GM21367 (cell line): ENCODE data around the gene POLR1C.
"Not testable (repeated sequence)": the region's sequence is repeated elsewhere in the genome, so short reads cannot be mapped to it uniquely, and the experiment has no call there.

Experiments
- ATAC-seq: cut with Tn5 transposase; IDR thresholded peaks from one replicate; pipeline ENCODE4 v1.9.1; 2021; ENCODE audit not compliant: unreplicated experiment

POLR1C gene

DNA sequence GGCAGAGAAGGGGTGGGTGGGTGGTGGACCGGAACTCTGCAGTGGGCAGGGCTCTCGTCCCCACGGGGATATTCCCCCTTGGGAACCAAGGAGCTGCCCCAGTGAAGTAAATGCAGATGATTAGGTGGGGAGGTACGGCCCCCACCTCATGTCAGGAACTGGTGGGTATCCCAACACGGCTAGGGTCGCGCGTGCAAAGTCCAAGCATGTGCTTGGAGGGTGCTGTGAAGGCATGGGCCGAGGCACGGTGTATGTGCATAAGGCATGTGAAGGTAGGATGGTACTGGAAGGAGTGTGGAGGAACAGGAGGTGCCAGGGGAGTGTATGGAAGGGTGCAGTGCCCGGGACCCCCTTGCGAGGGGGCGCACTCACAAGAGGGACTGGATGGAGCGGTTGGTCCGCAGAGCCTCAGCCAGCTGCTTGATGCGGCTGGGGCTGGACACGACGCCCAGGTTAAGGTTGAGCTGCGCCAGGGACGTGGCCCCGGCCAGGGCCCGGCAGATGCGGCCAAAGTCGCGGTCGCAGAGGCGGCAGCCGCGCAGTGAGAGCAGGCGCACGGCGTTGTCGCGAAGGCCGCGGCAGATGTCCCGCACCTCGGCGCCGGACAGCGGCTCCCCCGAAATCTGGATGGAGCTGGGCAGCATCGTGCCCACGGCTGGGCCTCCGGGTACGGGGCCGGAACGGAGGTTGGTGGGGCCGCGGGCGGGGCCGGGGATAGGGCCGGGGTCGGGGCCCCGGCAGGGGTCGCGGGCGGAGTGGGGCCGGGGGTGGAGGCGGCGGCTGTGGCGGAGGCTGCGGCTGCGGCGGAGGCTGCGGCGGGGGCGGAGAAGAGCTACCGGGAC is 7.5 kb upstream of the POLR1C start:
- ATAC-seq: no peak

DNA sequence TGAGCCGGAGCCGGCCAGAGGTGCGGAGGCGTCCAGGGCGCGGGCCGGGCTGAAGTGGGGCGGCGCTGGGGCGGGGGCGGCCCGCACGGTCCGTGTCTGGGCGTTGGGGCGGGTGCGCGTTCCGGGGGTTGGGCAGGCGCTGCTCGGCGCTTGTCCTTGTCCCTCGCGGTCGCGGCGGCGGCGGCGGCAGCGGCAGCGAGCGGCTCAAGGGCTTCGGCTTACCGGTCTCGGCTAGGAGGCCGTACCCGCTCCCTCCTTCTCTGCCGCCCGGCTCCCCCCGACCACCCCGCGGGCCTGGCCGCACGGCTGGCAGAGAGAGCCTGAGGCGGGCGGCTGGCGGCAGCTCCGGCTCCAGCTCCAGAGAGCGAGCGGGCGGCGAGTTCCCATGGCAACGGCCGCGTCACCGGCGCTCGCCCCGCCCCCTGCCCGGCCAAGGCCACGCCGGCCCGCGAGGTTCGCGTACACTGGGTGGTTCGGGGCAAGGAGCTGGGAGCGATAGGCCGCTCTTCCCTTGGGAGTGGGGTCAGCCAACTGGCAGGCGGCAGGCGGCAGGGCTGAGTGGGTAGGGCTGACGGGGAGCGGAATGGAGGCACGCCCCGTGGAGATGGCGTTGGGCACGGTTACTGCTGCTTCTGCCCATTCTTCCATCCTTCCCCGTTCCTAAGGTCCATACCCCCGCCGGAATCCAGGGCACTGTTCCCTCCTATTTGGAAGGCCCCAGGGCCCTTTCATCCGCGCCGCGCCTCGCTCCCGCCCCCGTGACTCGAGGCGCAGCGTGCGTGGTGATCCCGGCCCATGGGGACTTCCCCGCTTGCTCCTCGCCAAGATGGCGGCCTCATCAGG is 6.7 kb upstream of the POLR1C start, which contains the start of gene LRRC73:
LRRC73 (minus strand) TSS at position 363 of the 843 bp plus-strand sequence. CDS start 561 bp downstream, outside the sequence.
- peak; percentile 44 for ATAC-seq

DNA sequence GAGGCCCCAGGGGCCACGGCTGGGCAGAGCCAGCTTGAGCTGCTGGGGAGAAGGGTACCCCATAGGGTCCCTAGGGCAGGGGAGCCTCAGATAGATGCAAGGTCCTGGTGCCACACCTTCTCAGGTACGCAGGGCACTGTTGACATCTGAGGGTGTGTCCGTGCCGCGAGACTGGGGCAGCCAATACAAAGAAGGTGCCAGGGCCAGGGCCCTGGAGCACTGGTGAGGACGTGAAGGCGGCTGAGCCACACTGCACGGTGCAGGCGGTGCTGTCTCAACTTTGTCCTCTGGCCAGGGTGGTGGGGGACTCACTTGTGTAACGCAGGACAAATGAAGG is 6.1 kb upstream of the POLR1C start:
- ATAC-seq: no peak

DNA sequence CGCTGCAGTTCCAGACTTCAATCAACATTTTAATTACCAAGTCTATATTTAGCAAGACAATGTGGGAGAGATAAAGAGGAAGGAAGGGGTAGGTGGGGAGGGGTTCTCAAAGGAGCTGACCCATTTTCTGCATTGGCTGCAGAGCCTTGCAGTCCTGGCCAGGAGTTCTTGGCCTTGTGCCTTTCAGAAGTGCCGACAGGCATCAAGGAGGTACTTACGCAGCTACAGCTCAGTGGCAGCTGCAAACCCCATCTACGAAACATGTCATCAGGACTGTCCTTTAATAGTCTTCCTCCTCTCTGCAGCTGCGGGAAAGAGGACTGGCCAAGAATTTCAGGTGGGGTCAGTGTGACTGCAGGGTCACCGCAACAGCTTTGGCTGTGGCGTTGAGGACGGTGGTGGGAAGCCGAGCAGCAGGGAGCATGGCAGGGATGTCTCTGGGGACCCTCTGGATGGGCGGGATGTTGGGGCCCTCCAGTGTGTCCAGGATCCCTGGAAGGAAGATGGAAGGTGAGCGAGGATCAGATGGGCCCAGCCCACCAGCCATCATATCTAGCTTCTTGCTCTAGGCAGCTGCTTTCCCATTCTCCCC is 5.0 kb upstream of the POLR1C start:
- no peak for ATAC-seq

DNA sequence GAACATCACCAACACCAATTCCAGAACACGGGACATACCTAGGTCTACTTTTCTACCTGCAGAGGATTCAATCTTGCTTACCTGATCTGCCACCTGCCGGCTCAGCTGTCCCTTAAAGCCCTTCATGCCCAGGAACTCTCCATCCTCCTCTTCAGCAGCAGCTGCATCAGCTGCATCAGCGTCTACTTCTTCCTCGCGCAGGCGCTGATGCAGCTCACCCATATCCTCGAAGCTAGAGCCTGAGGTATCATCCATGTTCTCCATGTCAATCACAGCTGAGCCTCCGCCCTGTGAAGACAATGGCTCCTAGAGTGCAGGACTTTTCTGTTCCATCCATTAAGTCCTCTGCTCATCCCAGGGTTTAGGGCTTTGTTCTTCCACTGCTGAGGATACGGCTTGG is 1.1 kb upstream of the POLR1C start:
- ATAC-seq: no peak

DNA sequence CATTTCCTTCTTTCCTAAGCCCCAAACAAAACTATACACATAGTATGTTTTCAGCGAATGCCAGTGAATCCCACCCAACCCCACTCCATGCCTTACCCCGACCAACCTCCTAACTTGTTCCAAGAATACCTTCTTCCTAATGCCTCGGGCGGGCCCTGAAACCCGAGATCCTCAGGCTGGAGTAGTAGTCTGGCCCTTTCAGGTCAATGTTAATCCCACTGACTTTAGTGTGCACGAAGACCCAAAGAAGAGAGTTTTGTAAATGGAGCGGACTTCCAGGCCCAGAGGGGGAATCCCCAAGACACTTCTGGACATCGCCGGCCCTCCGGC is 557 bp upstream of the POLR1C start:
- ATAC-seq: no peak

DNA sequence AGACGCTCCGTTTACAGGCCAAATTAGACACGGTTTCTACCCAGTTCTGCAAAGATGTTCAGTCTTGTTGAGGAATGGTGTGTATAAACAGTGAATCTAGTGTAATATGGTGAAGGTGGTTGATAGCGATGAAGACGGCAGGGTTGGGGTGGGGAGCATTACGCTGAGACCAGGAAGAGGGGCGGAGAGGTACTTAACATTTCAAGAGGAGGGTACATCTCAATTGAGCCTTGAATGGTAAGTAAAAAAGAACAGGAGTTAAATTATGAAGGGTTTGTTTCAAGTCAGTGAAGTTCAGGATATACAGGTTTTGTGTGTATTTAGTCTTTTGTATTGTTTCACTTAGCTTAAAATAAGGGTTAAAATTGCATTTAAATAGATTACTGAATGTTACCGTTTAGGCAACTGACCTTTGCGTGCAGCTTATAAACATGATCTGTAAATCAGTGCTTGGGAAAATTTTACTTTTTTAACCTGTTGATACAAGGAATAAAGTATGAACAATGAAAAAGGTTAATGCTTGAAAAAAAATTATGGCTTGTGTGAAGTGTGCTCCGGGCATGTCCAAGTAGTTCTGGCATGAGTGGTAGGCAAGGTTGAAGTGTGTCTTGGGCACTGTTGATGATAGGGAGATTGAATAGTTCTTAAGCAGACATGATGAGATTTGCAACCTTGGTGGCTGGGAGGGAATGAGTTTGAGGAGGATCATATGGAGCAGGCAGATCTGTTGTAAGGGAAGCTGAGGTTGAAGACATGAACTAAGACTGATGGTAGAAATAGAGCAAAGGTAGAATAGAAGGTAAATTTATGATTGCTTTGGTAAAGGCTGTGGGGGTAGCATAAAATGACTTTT is 842 bp downstream of the POLR1C start:
- no peak for ATAC-seq

DNA sequence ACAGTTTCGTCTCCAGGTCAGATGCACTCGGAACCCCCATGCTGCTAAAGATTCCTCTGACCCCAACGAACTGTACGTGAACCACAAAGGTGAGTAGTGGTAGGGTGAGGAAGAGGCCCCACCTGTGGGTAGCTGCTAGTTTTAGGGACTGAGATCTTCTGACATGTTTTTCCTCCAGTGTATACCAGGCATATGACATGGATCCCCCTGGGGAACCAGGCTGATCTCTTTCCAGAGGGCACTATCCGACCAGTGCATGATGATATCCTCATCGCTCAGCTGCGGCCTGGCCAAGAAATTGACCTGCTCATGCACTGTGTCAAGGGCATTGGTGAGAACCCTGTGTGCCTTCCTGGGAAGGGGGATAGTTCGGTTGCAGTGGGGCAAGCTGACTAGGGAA is 3.2 kb downstream of the POLR1C start:
- ATAC-seq: no peak

DNA sequence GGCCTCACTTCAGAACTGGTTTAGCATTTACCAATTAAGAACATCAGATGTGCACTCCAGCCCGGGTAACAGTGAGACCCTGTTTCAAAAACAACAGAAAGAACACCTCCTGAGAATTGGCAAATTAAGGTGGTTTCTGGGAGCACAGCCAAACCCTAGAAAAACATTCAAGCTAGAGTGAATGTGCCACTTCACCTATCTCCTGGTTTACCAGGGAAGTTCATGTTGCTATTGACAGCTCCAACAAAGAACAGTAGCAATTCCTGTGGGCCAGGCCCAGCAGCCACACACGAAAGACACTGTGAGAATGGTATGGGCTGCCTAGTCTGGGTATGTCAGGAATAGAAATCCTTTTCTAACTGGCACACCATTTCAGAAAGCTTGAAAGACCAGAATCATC is 4.9 kb downstream of the POLR1C start:
- no peak for ATAC-seq

DNA sequence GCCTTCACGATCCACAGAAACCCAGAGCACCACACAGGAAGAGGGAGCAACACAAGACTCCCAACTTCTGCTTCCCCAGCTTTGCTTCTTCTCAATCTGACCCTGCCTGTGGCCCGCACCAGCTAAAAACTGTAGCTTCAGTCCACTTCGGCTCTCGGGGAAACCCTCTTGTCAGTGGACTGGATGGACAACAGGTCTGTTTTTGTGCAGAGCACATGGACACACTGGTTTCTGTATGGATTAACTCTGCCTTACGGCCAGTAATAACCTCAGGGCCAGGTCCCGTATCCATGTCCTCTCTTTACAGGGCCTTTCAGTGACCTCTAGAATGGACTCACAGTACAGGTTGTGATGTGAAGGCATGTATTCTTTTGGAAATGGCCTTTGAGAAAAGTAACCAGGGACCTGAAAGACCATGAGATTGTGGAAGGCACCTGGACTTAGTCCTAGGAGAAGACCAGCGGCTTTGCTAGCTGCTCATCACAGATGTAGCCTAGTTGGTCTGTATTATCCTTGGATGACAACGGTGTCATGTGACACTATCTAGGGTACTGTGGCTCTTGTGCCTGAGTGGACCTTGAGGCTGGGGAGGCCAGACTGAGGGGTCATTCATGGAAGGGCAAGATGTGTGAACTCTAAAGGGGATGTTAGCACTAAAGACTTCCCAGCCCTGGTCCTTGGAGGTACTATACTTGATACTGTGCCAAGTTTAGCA is 5.8 kb downstream of the POLR1C start:
- no peak for ATAC-seq

DNA sequence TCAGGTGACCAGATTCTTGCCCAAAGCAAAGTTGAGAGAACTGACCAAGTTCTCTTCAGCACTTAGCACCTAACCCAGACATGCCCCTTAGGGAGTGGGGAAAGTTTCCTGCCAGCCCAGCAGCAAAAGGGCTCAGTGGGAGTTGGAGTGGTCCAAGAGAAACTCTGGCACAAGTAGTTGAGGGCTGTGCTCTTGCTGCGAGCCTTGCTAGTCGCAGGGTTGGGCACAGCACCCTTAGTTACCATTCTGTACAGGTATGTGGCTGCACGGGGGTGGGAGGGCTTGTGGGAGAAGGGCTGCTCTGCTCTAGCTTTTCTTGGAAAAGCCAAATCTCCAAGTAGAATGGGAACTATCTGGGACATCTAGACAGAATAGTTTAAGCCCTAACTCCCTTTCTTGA is 6.4 kb downstream of the POLR1C start:
- ATAC-seq: no peak

DNA sequence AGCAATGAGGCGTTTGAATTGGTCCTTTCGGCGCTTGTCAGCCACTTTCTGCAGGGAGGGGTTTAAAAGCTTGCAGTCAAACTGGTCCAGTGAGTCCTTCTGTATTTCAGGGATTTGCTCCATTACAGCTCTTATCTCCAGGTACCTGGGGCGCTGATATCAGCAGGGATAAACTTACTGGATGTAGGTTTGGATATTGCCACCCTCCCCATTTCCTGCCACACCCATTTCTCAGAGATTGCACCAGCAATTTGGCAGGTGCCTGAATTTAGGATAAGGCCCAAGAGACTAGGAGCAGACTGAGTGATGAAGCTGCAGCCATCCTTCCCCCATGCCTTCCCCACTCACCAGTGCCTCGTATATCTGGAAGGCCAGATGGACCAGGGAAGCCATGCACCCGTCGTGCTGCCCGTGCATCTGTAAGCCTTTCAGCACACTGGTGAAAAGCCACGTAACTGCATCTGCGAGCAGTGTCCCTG is 7.6 kb downstream of the POLR1C start:
- no peak for ATAC-seq

DNA sequence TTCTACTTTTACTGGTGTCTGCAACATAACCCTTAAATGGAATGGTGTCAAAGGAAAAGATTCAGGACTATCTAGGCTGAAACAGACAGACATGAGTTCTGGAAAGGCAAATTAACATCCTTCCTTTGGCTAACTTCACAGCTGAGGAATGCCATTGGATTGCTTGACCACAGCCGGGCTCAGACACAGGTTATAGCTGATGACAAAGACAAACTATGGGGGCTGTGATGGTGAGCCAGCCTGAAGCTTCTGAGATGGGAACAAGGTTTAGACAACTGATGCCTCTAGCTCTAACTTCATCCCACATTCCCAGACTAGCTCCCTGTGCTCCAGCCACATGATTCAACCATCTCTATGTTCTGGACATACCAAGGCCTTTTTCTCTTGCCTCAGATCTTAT is 15.3 kb downstream of the POLR1C start:
- ATAC-seq: no peak

DNA sequence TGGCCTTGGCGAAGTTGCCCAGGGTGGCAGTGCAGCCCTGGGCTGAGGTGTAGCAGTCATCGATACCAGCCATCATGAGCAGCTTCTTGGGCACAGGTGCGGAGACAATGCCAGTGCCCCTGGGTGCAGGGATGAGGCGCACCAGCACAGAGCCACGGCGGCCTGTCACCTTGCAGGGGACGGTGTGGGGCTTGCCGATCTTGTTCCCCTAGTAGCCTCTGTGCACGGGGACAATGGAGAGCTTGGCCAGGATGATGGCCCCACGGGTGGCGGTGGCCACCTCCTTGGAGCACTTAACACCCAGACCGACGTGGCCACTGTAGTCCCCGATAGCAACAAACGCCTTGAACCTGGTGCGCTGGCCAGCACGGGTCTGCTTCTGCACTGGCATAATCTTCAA is 22.1 kb downstream of the POLR1C start:
- not testable (repeated sequence) for ATAC-seq

DNA sequence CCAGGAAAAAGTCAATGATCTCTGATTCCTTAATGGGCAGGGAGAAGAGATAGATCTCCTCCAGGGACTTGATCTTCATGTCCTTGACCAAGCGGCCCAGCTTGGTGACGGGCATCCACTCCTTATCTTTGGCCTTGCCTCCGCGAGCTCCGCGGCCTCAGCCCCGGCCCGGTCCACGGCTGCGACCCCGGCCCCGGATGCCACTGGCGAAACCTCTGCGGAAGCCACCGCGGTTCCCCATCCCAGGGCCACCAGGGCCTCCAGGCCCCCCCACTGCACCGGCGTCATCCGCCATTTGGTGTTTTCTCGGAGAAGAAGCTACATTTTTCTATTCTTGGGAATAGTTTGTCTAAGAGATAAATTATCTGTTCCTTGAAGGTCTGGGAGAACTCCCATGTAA is 22.5 kb downstream of the POLR1C start:
- not testable (repeated sequence) for ATAC-seq

DNA sequence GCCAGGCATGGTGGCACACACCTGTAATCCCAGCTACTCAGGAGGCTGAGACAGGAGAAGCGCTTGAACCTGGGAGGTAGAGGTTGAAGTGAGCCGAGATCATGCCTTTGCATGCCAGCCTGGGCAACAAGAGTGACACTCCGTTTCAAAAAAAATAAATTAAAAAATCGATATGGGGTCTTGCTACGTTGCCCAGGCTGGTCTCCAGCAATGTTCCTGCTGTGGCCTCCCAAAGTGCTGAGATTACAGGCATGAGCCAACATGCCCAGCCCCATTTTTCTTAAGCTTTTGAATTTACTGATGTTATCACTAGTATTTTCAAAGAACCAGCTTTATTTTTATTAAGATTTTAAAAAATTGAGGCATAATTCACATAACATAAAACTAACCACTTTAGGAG is 23.6 kb downstream of the POLR1C start:
- ATAC-seq: no peak

DNA sequence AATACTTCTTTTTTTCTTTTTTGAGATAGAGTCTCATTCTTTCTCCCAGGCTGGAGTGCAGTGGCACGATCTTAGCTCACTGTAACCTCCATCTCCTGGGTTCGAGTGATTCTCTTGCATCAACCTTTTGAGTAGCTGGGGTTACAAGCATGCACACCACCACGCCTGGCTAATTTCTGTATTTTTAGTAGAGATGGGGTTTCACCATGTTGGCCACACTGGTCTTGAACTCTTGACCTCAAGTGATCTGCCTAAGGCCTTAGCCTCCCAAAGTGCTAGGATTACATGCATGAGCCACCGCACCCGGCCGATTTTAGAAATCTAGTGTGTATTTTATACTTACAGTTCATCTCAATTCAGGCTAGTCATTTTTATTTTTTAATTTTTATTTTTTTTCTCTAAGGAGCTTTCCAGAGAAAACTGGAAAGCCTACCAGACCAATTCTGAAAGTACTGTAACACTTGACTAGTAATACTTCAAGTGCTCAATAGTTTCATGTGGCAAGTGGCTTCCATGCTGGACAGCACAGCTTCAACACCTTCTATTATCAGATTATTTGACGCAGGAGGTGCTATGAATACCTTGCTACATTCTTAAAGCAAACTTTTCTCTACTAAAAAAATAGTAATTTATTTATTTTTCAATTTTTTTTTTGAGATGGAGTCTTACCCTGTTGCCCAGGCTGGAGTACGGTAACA is 25.0 kb downstream of the POLR1C start:
- ATAC-seq: no peak

DNA sequence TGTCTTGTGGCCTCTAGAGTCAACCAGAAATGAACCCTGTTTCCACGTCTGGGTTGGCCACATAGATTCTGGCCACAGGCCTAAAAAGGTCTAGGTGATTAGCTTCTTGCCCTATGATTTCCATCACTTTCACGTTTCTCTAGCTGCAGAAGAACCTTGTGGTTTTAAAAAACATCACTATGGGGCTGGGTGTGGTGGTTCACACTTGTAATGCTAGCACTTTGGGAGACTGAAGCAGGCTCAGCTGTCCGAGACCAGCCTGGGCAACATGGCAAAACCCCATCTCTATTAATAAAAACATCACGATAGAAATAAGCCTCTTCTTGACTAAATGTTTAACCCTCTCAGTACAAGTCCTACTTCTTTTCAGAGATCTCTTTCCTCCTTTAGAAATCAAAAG is 27.6 kb downstream of the POLR1C start:
- ATAC-seq: no peak

DNA sequence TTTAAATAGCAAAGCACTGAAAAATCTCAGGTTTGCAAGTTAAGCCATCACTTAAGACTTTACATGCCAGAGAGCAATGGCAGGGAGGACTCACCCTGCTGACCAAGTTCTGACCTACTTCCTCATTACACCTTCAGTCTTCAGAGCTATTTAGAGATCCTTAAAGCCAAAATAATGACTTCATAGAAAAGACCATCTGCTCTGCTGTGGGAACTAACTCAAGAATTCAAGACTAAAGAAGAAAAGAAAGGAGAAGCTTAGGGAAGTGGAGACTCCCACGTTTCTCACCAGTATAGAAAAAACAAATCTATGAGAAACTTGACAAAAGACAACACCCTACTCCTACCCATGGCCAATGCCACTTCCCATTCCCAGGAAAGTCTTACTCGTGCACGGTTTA is 30.3 kb downstream of the POLR1C start:
- ATAC-seq: no peak

DNA sequence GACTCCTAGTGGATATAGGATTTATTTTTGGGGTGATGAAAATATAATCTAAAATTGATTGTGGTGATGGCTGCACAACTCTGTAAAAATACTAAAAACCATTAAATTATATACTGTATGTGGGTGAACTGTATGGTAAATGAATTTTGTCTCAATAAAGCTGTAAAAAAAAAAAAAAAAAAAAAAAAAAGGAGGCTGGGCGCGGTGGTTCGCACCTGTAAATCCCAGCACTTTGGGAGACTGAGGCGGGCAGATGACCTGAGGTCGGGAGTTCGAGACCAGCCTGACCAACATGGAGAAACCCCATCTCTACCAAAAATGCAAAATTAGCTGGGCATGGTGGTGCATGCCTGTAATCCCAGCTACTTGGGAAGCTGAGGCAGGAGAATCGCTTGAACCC is 40.7 kb downstream of the POLR1C start:
- ATAC-seq: not testable (repeated sequence)
